ENCODE measurements around the gene KLC4.

KLC4 gene

GRCh38 chr6:43059168-43060033 is at the start of gene KLC4, which contains the start of gene MRPL2:
KLC4 (plus strand) TSS chr6:43059631; CDS start chr6:43061336, 1,705 bp downstream.
MRPL2 (minus strand) TSS chr6:43059434; CDS start chr6:43059381, 53 bp downstream.
- DNase-seq: peak; percentile 99

DNA sequence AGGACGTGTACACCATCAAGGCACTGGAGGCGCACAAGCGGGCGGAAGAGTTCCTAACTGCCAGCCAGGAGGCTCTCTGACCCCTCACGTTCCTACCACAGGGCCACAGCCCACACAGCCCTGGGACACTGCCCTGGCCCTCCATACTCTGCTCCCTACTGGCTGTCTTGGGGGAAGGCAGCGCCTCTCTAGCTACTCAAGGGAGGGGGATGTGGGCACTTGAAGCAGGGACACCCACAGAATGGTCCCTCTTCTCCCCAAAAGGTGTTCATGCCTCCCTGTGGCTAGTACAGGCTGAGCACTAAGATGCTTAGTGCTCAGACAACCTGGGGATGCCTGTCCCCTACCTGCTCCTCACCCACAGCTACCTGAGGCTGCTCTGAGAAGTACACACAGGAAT is 48.2 kb upstream of the KLC4 start:
- no peak for DNase-seq

DNA sequence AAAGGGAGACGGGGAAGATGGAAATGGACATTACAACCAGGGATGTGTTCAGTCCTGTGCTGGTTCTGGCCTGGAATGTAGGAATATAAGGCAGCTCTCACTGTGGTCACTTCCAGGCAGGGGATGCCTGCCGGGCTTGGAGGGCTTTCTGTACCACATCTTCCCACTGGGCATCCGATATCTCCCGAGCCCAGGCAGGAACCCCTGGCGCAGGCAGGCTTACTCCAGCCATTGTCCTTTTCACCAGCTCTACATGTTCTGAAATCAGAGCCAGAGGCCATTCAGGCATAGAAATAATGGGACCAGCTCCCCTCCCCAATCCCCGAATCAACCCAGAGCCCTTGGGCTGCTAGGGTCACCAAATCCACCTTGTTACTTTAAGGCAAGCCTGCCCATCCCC is 47.1 kb upstream of the KLC4 start:
- no peak for DNase-seq

DNA sequence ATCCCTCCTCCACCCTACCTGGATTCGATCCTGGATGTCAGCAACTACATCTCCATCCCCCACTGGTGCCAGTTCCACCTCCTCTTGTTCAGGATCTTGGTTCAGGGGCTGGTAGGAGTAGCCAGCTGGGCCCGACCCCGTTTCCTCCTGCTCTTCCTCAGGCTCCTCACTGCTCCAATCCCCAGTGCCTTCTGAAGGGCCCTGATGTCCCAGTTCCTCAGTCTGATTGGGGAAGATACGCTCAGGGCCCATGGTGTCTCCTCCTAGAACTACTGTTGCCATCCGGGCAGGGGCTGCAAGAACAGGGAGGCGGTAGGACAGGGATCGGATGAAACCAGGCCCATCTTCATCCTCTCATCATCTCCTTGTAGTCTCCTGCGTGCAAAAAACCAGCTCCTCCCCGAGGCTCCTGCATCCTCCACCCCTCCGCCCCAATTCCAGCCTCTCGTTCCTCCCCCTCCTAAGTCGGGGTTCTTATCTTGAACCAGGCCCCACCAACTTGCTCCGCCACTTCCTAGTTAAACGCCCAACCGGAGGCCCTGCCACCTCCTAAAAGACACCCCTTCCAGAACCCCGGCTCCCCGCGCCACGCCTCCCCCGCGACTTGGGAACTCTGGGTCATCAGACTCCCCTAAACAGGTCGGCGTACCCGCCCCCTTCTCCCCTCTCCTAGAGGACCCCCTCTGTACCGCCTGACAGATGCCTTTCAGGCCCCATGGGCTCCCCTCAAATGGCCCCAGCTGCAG is 46.2 kb upstream of the KLC4 start:
- peak; percentile 43 to 61 for DNase-seq

DNA sequence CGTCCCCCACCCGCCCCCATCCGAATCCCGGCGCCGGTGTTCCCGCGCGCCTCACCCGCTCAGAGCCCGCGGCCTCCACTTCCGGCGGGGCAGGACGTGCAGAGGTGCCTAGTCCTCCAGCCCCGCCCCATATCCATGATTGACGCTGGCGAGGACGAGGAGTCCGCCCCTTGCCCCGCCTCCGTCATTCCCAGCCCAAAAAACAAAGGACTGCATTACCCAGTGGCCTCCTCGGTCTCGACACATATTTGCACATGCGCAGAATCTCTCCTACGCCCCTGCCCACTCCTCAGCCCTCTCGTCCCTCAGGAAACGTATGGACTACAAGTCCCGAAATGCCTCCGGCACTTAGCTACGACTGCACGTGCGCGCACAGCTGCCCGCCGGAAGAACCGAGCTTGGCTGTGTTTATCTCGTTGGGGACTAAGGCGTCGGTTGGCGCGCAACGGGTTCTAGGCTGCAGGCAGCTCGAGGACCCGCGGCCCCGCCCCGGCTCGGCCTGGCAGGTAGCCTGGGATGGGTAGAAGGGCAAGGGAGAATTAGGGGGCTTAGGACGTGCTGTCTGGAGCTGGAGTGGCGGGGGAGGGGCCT is 45.5 kb upstream of the KLC4 start, which contains the start of the genes KLHDC3 and MEA1:
Gene KLHDC3, plus strand, starts transcription at position 407 of the 591 bp plus-strand sequence. CDS start 2,944 bp downstream, outside the sequence.
Gene MEA1, minus strand, starts transcription at position 104 of the 591 bp plus-strand sequence. CDS start 133 bp downstream, outside the sequence.
- peak; percentile 100 for DNase-seq

DNA sequence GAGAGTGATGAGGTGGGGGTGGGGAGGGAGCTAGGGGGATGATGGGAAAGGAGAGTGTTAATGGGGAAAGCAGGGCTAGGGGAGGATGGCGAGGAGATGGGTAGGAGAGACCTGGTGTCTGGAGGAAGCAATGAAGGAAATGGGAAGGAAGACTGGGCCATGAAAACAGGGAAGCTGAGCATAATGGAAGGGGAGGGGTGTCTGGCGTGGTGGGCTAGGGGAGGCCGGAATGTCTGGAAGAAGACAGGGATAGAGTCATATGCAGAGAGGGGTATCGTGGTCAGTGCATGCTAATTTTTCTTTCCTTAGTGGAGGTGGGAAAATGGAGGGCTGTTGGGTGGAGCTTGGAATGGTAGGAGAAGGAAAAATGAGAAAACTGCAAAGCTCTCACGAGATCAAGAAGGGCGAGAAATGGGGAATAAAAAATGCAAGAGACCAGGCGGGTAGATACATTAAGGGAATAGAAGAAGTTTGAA is 45.0 kb upstream of the KLC4 start:
- no peak for DNase-seq

GRCh38 chr6:43016176-43016942 is 43.1 kb upstream of the KLC4 start:
- no peak for DNase-seq

- DNase-seq: no peak
Observed at GRCh38 chr6:43016943-43017334, 42.5 kb upstream of the KLC4 start.

DNA sequence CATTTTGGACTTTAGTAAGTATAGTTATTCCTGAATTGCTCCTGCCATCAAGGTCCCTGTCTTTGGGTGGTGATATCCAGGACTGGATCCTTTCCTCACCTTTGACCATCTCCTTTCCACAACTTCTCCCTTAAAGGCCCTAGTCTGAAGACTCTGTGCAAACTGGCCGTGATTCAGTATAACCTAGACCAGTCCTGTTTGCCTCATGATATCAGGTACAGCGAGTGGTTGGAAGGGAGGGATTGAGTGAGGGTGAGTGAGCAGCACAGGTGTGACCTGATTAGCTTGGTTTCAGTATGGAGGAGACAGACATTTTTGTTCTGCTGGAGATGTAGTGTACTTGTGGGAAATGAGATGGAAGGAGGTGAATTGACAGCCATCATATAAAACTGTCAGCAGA is 40.3 kb upstream of the KLC4 start:
- no peak for DNase-seq

- DNase-seq: no peak
Observed at GRCh38 chr6:43020052-43020705, 39.3 kb upstream of the KLC4 start.

DNA sequence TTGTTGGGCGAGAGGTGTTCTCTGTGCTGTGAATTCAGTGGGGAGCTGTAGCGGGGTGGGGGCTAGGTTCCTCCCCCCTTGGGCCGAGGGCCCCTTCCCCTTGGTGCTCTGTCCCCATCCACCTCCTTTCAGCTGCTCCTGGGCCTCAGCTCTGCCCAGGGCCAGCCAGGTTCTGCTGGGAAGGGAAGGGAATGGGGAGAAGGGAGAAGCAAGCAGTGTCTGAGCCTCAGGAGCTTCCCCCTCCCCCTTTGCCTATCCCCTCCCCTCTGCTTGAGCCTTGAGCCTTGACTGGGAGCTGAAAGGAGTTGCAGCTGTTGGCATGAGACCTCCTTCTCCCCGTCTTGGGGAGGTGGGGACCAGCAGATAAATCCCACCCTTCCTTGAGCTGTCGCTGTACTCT is 38.6 kb upstream of the KLC4 start:
- no peak for DNase-seq

- DNase-seq: peak; percentile 67 to 76
Observed at GRCh38 chr6:43021270-43022047, 38.0 kb upstream of the KLC4 start, which contains the start of gene RRP36. RRP36 (plus strand) TSS chr6:43021623; CDS start chr6:43021655, 32 bp downstream.

GRCh38 chr6:43024436-43024835 is 35.0 kb upstream of the KLC4 start:
- DNase-seq: no peak

DNA sequence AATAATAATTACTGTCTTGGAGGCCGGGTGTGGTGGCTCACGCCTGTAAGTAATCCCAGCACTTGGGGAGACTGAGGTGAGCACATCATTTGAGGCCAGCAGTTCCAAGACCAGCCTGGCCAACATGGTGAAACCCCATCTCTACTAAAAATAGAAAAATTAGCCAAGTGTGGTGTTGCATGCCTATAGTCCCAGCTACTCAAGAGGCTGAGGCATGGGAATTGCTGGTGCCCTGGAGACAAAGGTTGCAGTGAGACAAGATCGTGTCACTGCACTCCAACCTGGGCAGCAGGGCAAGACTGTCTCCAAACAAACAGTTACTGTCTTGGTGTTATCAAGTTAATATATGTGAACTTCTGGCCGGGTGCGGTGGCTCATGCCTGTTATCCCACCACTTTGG is 33.1 kb upstream of the KLC4 start:
- no peak for DNase-seq

DNA sequence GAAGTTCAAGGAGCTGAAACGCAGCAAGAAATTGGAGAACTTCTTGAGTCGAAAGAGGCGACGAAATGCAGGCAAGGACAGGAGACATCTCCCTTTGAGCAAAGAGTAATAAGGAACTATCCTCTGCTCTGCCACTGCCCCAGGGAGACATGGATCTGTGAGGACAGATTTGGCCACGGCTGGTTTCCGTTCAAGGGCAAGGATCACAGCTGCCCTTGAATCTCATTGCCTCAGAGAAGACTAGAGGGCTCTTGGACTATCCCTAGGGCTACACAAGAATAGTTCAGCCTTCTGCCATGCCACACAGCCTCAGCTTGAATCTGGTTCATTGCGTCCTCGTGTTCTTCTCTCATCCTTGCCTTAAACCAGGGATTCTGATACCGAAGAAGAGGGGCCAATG is 30.3 kb upstream of the KLC4 start:
- DNase-seq: no peak

GRCh38 chr6:43032326-43032725 is 27.1 kb upstream of the KLC4 start:
- no peak for DNase-seq

GRCh38 chr6:43033496-43034189 is 25.8 kb upstream of the KLC4 start:
- no peak for DNase-seq

GRCh38 chr6:43034190-43034525 is 25.3 kb upstream of the KLC4 start:
- no peak for DNase-seq

- DNase-seq: no peak
Observed at GRCh38 chr6:43035495-43036194, 23.8 kb upstream of the KLC4 start.

- no peak for DNase-seq
Observed at GRCh38 chr6:43036712-43037111, 22.7 kb upstream of the KLC4 start.

Measured in AML-193 (cell line).